ENCODE measurements around the gene CYP27C1. TPM values are rescaled to one million over a fixed set of nuclear protein-coding genes. Genes with fewer than 3 reads are reported as not detected.

CYP27C1 gene
- polyA plus RNA-seq, 2 of the 4 experiments (the other 2 are of a cell fraction), result 2.2 to 4.6 TPM

- ATAC-seq (peak in 1 of 2 experiments; percentile 52; a peak in 3 of 6 replicates), FAIRE-seq (no peak), DNase-seq (ENCODE audit: low read depth in 1 of 2, low spot score in 1 of 2) (no peak)
- ChIA-PET CTCF (interaction anchor here (1.3 kb wide), 2 partner anchors 29 to 93 kb away, joined by 3 read pairs; no protein-coding TSS in a partner anchor), POLR2A (no interaction called here)
- Histone ChIP-seq H3K9me3 (0 out of 3 replicates have a peak, but pooled peaks cover 4% of the 10 kb centered on the region), H3K4me1 (peaks cover 16% of the 10 kb centered on the region), H3K4me3 (no peak overlapping the region), H3K27ac (0 out of 6 replicates have a peak overlapping the region, but pooled peaks of 1 of the 2 experiments have one; percentile 16), H3K4me2 (no peak overlapping the region)
- TF ChIP-seq ELK1 (IDR thresholded peaks at IDR 0.05; ENCODE audit: low read depth, low read length) (no peak), NPAS2 (CRISPR knock-in tag; IDR thresholded peaks at IDR 0.05; ENCODE audit: borderline replicate concordance) (no peak), PBX3 (IDR thresholded peaks at IDR 0.05) (no peak), ZNF302 (CRISPR knock-in tag; IDR thresholded peaks at IDR 0.05) (no peak), MYC (IDR thresholded peaks at IDR 0.05; ENCODE audit: borderline replicate concordance, low read length) (no peak), RFX5 (IDR thresholded peaks at IDR 0.05) (no peak), JUN (IDR thresholded peaks at IDR 0.05) (no peak), EHMT2 (IDR thresholded peaks at IDR 0.05; ENCODE audit: low read depth) (no peak), CEBPB (IDR thresholded peaks at IDR 0.05) (no peak), TP53 (CRISPR knock-in tag; IDR thresholded peaks at IDR 0.05) (no peak), CBX2 (IDR thresholded peaks at IDR 0.05; ENCODE audit: borderline replicate concordance, low read depth) (no peak), MAX (IDR thresholded peaks at IDR 0.05) (no peak), TFCP2L1 (CRISPR knock-in tag; IDR thresholded peaks at IDR 0.05) (no peak), ZSCAN20 (CRISPR knock-in tag; IDR thresholded peaks at IDR 0.05) (no peak), KDM1A (IDR thresholded peaks at IDR 0.05; ENCODE audit: low read depth) (no peak), ZC3H11A (IDR thresholded peaks at IDR 0.05) (no peak)
- 73% methylated on average over 4 of the region's 4 CpGs for whole genome bisulfite sequencing (ENCODE audit: missing lambda C conversion rate)
These were observed 77.2 kb downstream of the CYP27C1 start for GRCh38 chr2:127142663-127143630.

- ChIA-PET POLR2A (no interaction called here), CTCF (interaction anchor here (1.1 to 1.4 kb wide), 2 partner anchors 10 to 11 kb away, joined by 3 read pairs; no protein-coding TSS in a partner anchor)
- FAIRE-seq (no peak), DNase-seq (ENCODE audit: low read depth in 1 of 2, low spot score in 1 of 2) (no peak), ATAC-seq (no peak)
- 79% methylated on average over 13 of the region's 13 CpGs for WGBS (ENCODE audit: missing lambda C conversion rate)
- Histone ChIP-seq H3K4me1 (peaks cover 10% of the 10 kb centered on the region), H3K9me3 (0 out of 3 replicates have a peak, but pooled peaks cover 4% of the 10 kb centered on the region), H3K4me2 (no peak overlapping the region), H3K27ac (no peak overlapping the region), H3K4me3 (no peak overlapping the region)
- TF ChIP-seq SREBF2 (IDR thresholded peaks at IDR 0.05) (no peak), HEYL (CRISPR knock-in tag; IDR thresholded peaks at IDR 0.05) (no peak), ZC3H11A (IDR thresholded peaks at IDR 0.05) (no peak), NR3C1 (IDR thresholded peaks at IDR 0.05) (no peak), ZNF302 (CRISPR knock-in tag; IDR thresholded peaks at IDR 0.05) (no peak), PBX3 (IDR thresholded peaks at IDR 0.05) (no peak), ZSCAN20 (CRISPR knock-in tag; IDR thresholded peaks at IDR 0.05) (no peak), RFX5 (IDR thresholded peaks at IDR 0.05) (no peak), RAD21 (conservative IDR thresholded peaks at IDR 0.05 in 1 of 2, IDR thresholded peaks at IDR 0.05 in 1 of 2) (no peak), TP53 (CRISPR knock-in tag; IDR thresholded peaks at IDR 0.05) (no peak), CHD4 (IDR thresholded peaks at IDR 0.05; ENCODE audit: borderline replicate concordance) (no peak), HOXA7 (CRISPR knock-in tag; IDR thresholded peaks at IDR 0.05) (no peak), POLR2A (IDR thresholded peaks at IDR 0.05; ENCODE audit: low read length) (no peak), KDM5A (IDR thresholded peaks at IDR 0.05) (no peak)
These were observed 79.6 kb downstream of the CYP27C1 start for GRCh38 chr2:127140538-127140937.
